HUES64 (cell line): Measurements from ENCODE around the gene GOLGA2.

Experiments
- H3K27ac ChIP-seq: 2 replicates; pipeline ENCODE4 v1.7.0; 2013; ENCODE audit warnings: low read depth, low read length, inconsistent platforms
- H3K27me3 ChIP-seq: 2 replicates; pipeline ENCODE4 v1.6.1; 2013; ENCODE audit warnings: mild to moderate bottlenecking, low read length; ENCODE audit not compliant: insufficient read depth
- H3K36me3 ChIP-seq: 2 replicates; pipeline ENCODE4 v1.6.1; 2013; ENCODE audit warnings: mild to moderate bottlenecking, low read length; ENCODE audit not compliant: insufficient read depth
- H3K4me1 ChIP-seq: 2 replicates; pipeline ENCODE4 v1.6.1; 2013; ENCODE audit warnings: mild to moderate bottlenecking, low read length, moderate library complexity; ENCODE audit not compliant: insufficient read depth
- H3K4me3 ChIP-seq: 2 replicates; pipeline ENCODE4 v1.5.1; 2013; ENCODE audit warnings: mild to moderate bottlenecking, low read length, moderate library complexity
- H3K9ac ChIP-seq: 2 replicates; pipeline ENCODE4 v1.6.1; 2013; ENCODE audit warnings: mild to moderate bottlenecking, low read depth, low read length
- H3K9me3 ChIP-seq: 2 replicates; pipeline ENCODE4 v1.6.1; 2013; ENCODE audit warnings: low read depth, low read length; ENCODE audit not compliant: insufficient read depth
- WGBS: fragments of 150-250, 120-280 bp; methylation state at CpG from one replicate; pipeline ENCODE4 v1.1.7; 2013; ENCODE audit warnings: missing lambda C conversion rate; 5-methylcytosine and 5-hydroxymethylcytosine counted together

The GOLGA2 gene

GRCh38 chr9:128206916-128207910, 68.6 kb downstream of the GOLGA2 start:
- Histone ChIP-seq H3K4me3 (no peak overlapping the region), H3K9me3 (no peaks in the 10 kb centered on the region), H3K27me3 (no peaks in the 10 kb centered on the region), H3K9ac (no peak overlapping the region), H3K4me1 (peaks cover 14% of the 10 kb centered on the region; the same call in 1 of the 2 replicates), H3K27ac (no peak overlapping the region), H3K36me3 (peaks cover 6% of the 10 kb centered on the region; the same call in 1 of the 2 replicates)
- WGBS, result 89% methylated on average over 15 of the region's 15 CpGs

DNA sequence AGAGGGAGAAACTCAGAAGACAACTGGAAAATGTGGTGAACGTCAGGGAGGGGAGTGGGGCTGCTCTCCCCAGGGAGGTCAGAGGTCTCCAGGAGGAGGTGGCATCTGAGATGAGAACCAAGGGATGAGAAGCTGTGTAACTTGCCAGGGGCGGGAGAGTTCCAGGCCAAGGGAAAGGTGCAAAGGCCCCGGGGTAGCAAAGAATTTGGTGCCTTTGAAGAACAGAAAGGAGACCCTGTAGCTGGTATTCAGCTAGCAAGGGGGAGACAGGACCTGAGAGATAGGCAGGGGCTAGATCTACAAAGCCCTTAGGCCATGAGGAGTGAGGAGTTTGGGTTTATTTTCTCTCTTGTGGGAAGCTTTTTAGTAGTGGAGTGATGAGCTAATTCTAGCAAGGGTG, 69.3 kb downstream of the GOLGA2 start:
- whole genome bisulfite sequencing, result 86% methylated on average over 3 of the region's 3 CpGs

More for the DNA sequence above, 69.3 kb downstream of the GOLGA2 start:
- H3K36me3 ChIP-seq, result peaks cover 6% of the 10 kb centered on the region; the same call in 1 of the 2 replicates
- no peak overlapping the region for H3K4me3 ChIP-seq
- H3K9ac ChIP-seq, result no peak overlapping the region
- no peaks in the 10 kb centered on the region for H3K27me3 ChIP-seq
- no peak overlapping the region for H3K27ac ChIP-seq
- no peaks in the 10 kb centered on the region for H3K9me3 ChIP-seq
- peaks cover 20% of the 10 kb centered on the region; the same call in 1 of the 2 replicates for H3K4me1 ChIP-seq
